Activated T-helper 17 cell treated with anti-CD3 and anti-CD28 coated beads, Interleukin-2, amount 50 U/mL, for 72 hours (primary cell): Measurements from ENCODE around the gene BRSK2. TPM values are rescaled to one million over a fixed set of nuclear protein-coding genes. Genes with fewer than 3 reads are reported as not detected.
"Not testable (repeated sequence)": the region's sequence is repeated elsewhere in the genome, so short reads cannot be mapped to it uniquely, and the experiment has no call there.

ENCODE experiments used
- ATAC-seq: fragments of 150-1000 bp; cut with Tn5 transposase; replicated peaks from 2 replicates; pipeline ENCODE4 v1.10.0; 2021; ENCODE audit warnings: mild to moderate bottlenecking, moderate library complexity
- H3K27ac Mint-ChIP-seq: one replicate; pipeline ENCODE4 v1.8.0; 2022; ENCODE audit warnings: mixed read lengths
- H3K27me3 Mint-ChIP-seq: one replicate; pipeline ENCODE4 v1.8.0; 2022; ENCODE audit warnings: mixed read lengths
- H3K36me3 Mint-ChIP-seq: one replicate; pipeline ENCODE4 v1.8.0; 2022; ENCODE audit warnings: low read depth, mild to moderate bottlenecking, mixed read lengths
- H3K4me1 Mint-ChIP-seq: one replicate; pipeline ENCODE4 v1.8.0; 2022; ENCODE audit warnings: mixed read lengths
- H3K4me3 Mint-ChIP-seq: one replicate; pipeline ENCODE4 v1.8.0; 2022; ENCODE audit warnings: mild to moderate bottlenecking, mixed read lengths
- H3K9me3 Mint-ChIP-seq: one replicate; pipeline ENCODE4 v1.8.0; 2022; ENCODE audit warnings: mixed read lengths
- total RNA-seq, 2 donors: library from RNA; stranded (reverse); gene quantifications; one replicate each; pipeline ENCODE4 v1.2.3, GENCODE V29; 2022

Gene BRSK2
- total RNA-seq, 2 donors from 2014 or later = 0.09 to 3.3 TPM

GRCh38 chr11:1509626-1510255 lies 120.0 kb downstream of the BRSK2 start:
- H3K4me1 Mint-ChIP-seq = peaks cover 10% of the 10 kb centered on the region
- ATAC-seq = no peak
- no peak overlapping the region for H3K4me3 Mint-ChIP-seq
- no peaks in the 10 kb centered on the region for H3K9me3 Mint-ChIP-seq
- H3K27ac Mint-ChIP-seq = peak overlapping the region; percentile 53
- H3K27me3 Mint-ChIP-seq = no peaks in the 10 kb centered on the region
- no peaks in the 10 kb centered on the region for H3K36me3 Mint-ChIP-seq

DNA sequence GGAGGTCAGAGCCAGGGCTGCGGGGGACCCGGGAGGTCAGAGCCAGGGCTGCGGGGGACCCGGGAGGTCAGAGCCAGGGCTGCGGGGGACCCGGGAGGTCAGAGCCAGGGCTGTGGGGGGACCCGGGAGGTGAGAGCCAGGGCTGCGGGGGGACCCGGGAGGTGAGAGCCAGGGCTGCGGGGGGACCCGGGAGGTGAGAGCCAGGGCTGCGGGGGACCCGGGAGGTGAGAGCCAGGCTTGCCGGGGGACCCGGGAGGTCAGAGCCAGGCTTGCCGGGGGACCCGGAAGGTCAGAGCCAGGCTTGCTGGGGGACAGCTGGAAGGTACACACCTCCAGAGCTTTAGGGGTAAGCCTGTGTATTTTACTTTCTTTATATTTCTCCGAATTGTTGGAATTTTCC lies 120.6 kb downstream of the BRSK2 start:
- H3K4me1 Mint-ChIP-seq, ATAC-seq, H3K9me3 Mint-ChIP-seq, H3K27me3 Mint-ChIP-seq, H3K27ac Mint-ChIP-seq, H3K36me3 Mint-ChIP-seq, H3K4me3 Mint-ChIP-seq: not testable (repeated sequence)

DNA sequence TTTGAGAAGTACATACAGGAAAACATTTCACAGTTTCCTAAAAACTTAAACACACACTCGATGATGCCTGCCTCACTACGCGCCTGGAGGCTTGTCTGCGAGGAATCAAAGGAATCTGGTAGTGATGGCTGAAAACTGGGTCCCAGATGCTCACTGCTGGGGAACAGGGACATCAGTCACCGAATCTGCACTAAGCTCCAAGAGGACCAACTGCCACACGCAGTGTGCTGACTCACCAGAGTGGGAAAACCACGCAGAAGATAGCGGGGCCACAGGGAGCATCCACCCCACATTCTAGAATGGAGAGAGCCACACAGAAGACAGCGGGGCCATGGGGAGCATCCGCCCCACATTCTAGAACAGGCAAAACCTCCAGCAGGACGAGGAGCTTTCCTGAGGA lies 121.2 kb downstream of the BRSK2 start:
- Mint-ChIP-seq H3K36me3 (no peaks in the 10 kb centered on the region), H3K4me1 (peaks cover 12% of the 10 kb centered on the region), H3K4me3 (no peak overlapping the region), H3K9me3 (no peaks in the 10 kb centered on the region), H3K27me3 (no peaks in the 10 kb centered on the region), H3K27ac (peak overlapping the region; percentile 31)
- ATAC-seq = no peak

DNA sequence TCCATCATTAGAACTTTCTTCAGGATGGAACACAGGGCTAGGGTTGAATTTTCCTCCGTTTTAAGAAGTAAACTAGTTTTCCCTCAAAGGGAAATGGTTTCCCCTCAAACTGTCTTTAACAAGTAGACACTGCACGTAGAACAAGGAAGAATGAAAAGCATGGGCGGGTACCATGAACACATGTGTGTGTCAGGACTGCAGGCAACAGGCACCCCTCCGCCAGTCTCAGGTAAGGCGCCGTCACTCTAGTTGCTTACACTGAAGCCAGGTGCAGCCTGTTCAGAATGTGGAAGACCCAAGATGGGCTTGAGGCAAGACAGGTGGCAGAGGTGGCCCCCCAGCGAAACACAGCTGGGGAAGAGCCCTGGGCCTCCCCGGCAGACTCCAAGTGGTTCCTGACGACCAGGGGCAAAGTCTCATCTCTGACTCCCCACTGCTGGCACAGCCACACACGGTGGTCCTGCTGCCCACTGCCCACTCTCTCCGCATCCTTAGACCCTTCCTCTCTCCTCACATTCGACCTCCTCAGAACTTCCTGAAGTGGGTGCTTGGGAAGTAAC lies 122.3 kb downstream of the BRSK2 start:
- no peaks in the 10 kb centered on the region for H3K36me3 Mint-ChIP-seq
- H3K27ac Mint-ChIP-seq = peak overlapping the region; percentile 31
- H3K4me1 Mint-ChIP-seq = peaks cover 20% of the 10 kb centered on the region
- no peak for ATAC-seq
- H3K9me3 Mint-ChIP-seq = no peaks in the 10 kb centered on the region
- H3K27me3 Mint-ChIP-seq = no peaks in the 10 kb centered on the region
- no peak overlapping the region for H3K4me3 Mint-ChIP-seq

Other genes starting within 250 kb of the BRSK2 start
- gene MUC5AC, start 232.0 kb upstream of the BRSK2 start, total RNA-seq = not detected
- not detected for gene MUC5B, start 166.9 kb upstream of the BRSK2 start, total RNA-seq
- 10 to 100 TPM; 27.6 to 30.8 TPM for gene TOLLIP, start 80.3 kb upstream of the BRSK2 start, total RNA-seq
- gene MOB2, start 96.8 kb downstream of the BRSK2 start, total RNA-seq = 10 to 100 TPM; 24.5 to 26.7 TPM
- 1 to 10 TPM in 1 of 2 donors, under 1 TPM in 1; 0.80 to 1.7 TPM for gene DUSP8, start 182.3 kb downstream of the BRSK2 start, total RNA-seq
- not detected for gene KRTAP5-1, start 195.3 kb downstream of the BRSK2 start, total RNA-seq
- not detected for gene KRTAP5-2, start 208.4 kb downstream of the BRSK2 start, total RNA-seq
- not detected for gene KRTAP5-3, start 218.5 kb downstream of the BRSK2 start, total RNA-seq
- gene KRTAP5-4, start 232.2 kb downstream of the BRSK2 start, total RNA-seq = not detected
- not detected for gene KRTAP5-5, start 239.8 kb downstream of the BRSK2 start, total RNA-seq